G401.6 (cell line): Measurements from ENCODE around the gene ACVR1B.

Source experiments
- FAIRE-seq: peaks from 2 replicates; lab custom pipeline; 2012; peaks lifted over from hg19 to GRCh38; lab: Jason Lieb, UNC

The ACVR1B gene

GRCh38 chr12:51951199-51951842, at the start of gene ACVR1B:
ACVR1B (plus strand) TSS chr12:51951699; CDS start chr12:51951744, 45 bp downstream.
- FAIRE-seq: no peak

- no peak for FAIRE-seq
Measured at GRCh38 chr12:51901881-51902280, 49.6 kb upstream of the ACVR1B start.

- FAIRE-seq: no peak
Measured at GRCh38 chr12:51904951-51905470, 46.5 kb upstream of the ACVR1B start.

- no peak for FAIRE-seq
Measured at GRCh38 chr12:51905471-51906429, 45.7 kb upstream of the ACVR1B start.

GRCh38 chr12:51906430-51907082, 44.9 kb upstream of the ACVR1B start:
- FAIRE-seq: no peak

GRCh38 chr12:51907083-51907855, 44.2 kb upstream of the ACVR1B start, which contains the start of gene ACVRL1:
ACVRL1 (plus strand) TSS chr12:51907504; CDS start chr12:51912475, 4,971 bp downstream.
- no peak for FAIRE-seq

GRCh38 chr12:51907856-51908425, 43.6 kb upstream of the ACVR1B start:
- no peak for FAIRE-seq

GRCh38 chr12:51908876-51909592, 42.5 kb upstream of the ACVR1B start:
- no peak for FAIRE-seq

GRCh38 chr12:51910168-51910567, 41.3 kb upstream of the ACVR1B start:
- FAIRE-seq: no peak

- FAIRE-seq: no peak
Measured at GRCh38 chr12:51910691-51911090, 40.8 kb upstream of the ACVR1B start.

GRCh38 chr12:51911307-51911706, 40.2 kb upstream of the ACVR1B start:
- FAIRE-seq: no peak

GRCh38 chr12:51911788-51912711, 39.4 kb upstream of the ACVR1B start:
- no peak for FAIRE-seq

- FAIRE-seq: no peak
Measured at GRCh38 chr12:51913071-51914033, 38.1 kb upstream of the ACVR1B start.

GRCh38 chr12:51914034-51914923, 37.2 kb upstream of the ACVR1B start:
- FAIRE-seq: no peak

GRCh38 chr12:51915003-51915625, 36.4 kb upstream of the ACVR1B start:
- no peak for FAIRE-seq

GRCh38 chr12:51915951-51916350, 35.5 kb upstream of the ACVR1B start:
- FAIRE-seq: no peak
